ENCODE measurements around the gene NMNAT1. TPM values are rescaled to one million over a fixed set of nuclear protein-coding genes. Genes with fewer than 3 reads are reported as not detected.

NMNAT1 gene
- total RNA-seq, 2 donors from 2014 or later, result 5.4 to 7.9 TPM

GRCh38 chr1:9900142-9901043 lies 42.9 kb upstream of the NMNAT1 start:
- Histone ChIP-seq H3K36me3 (ENCODE audit: control insufficient read depth, insufficient read depth, low read length) (no peaks in the 10 kb centered on the region), H3K4me3 (ENCODE audit: low read length) (no peak overlapping the region), H3K9ac (ENCODE audit: extremely low read depth, low read length, poor library complexity, severe bottlenecking) (no peak overlapping the region), H3K27ac (ENCODE audit: low read depth, low read length) (no peak overlapping the region), H3K27me3 (ENCODE audit: control insufficient read depth, insufficient read depth, low read length, poor library complexity, severe bottlenecking) (no peaks in the 10 kb centered on the region), H3K9me3 (ENCODE audit: control insufficient read depth, low read length) (no peaks in the 10 kb centered on the region), H3K4me1 (ENCODE audit: control insufficient read depth, insufficient read depth, low read length) (peaks cover 5% of the 10 kb centered on the region)
- no peak for TF ChIP-seq CTCF (conservative IDR thresholded peaks at IDR 0.05)
- Mint-ChIP-seq H3K36me3 (ENCODE audit: low read depth) (peaks cover 6% of the 10 kb centered on the region), H3K27me3 (ENCODE audit: insufficient read depth) (no peaks in the 10 kb centered on the region), H3K9me3 (no peaks in the 10 kb centered on the region), H3K4me1 (peaks cover 21% of the 10 kb centered on the region), H3K4me3 (no peak overlapping the region), H3K27ac (peak overlapping the region; percentile 35)
- no peak for DNase-seq
- WGBS, 2 experiments (ENCODE audit: insufficient coverage in 1 of 2, insufficient read length in 1 of 2), result 93 to 94% methylated on average over 12 to 18 of the region's 18 CpGs

- no peak overlapping the region for H3K27ac ChIP-seq (ENCODE audit: low read depth, low read length)
- no peak overlapping the region for H3K4me3 ChIP-seq (ENCODE audit: low read length)
- peaks cover 5% of the 10 kb centered on the region for H3K4me1 ChIP-seq (ENCODE audit: control insufficient read depth, insufficient read depth, low read length)
- H3K27me3 ChIP-seq (ENCODE audit: control insufficient read depth, insufficient read depth, low read length, poor library complexity, severe bottlenecking), result no peaks in the 10 kb centered on the region
- H3K9me3 Mint-ChIP-seq, result no peaks in the 10 kb centered on the region
- H3K4me1 Mint-ChIP-seq, result peaks cover 24% of the 10 kb centered on the region
- no peaks in the 10 kb centered on the region for H3K27me3 Mint-ChIP-seq (ENCODE audit: insufficient read depth)
- 92 to 95% methylated on average over 6 to 9 of the region's 9 CpGs for WGBS, 2 experiments (ENCODE audit: insufficient coverage in 1 of 2, insufficient read length in 1 of 2)
- no peak for TF ChIP-seq CTCF (conservative IDR thresholded peaks at IDR 0.05)
- peaks cover 2% of the 10 kb centered on the region for H3K36me3 Mint-ChIP-seq (ENCODE audit: low read depth)
- no peak overlapping the region for H3K9ac ChIP-seq (ENCODE audit: extremely low read depth, low read length, poor library complexity, severe bottlenecking)
- H3K4me3 Mint-ChIP-seq, result no peak overlapping the region
- no peaks in the 10 kb centered on the region for H3K36me3 ChIP-seq (ENCODE audit: control insufficient read depth, insufficient read depth, low read length)
- peak overlapping the region; percentile 69 for H3K27ac Mint-ChIP-seq
- H3K9me3 ChIP-seq (ENCODE audit: control insufficient read depth, low read length), result no peaks in the 10 kb centered on the region
- no peak for DNase-seq
Observed at GRCh38 chr1:9901148-9902059, 41.9 kb upstream of the NMNAT1 start.

GRCh38 chr1:9902060-9902452 lies 41.2 kb upstream of the NMNAT1 start:
- no peak for TF ChIP-seq CTCF (conservative IDR thresholded peaks at IDR 0.05)
- no peaks in the 10 kb centered on the region for H3K27me3 ChIP-seq (ENCODE audit: control insufficient read depth, insufficient read depth, low read length, poor library complexity, severe bottlenecking)
- no peaks in the 10 kb centered on the region for H3K9me3 Mint-ChIP-seq
- H3K27ac ChIP-seq (ENCODE audit: low read depth, low read length), result no peak overlapping the region
- H3K9me3 ChIP-seq (ENCODE audit: control insufficient read depth, low read length), result no peaks in the 10 kb centered on the region
- no peaks in the 10 kb centered on the region for H3K27me3 Mint-ChIP-seq (ENCODE audit: insufficient read depth)
- peaks cover 24% of the 10 kb centered on the region for H3K4me1 Mint-ChIP-seq
- H3K4me3 ChIP-seq (ENCODE audit: low read length), result no peak overlapping the region
- peaks cover 2% of the 10 kb centered on the region for H3K36me3 Mint-ChIP-seq (ENCODE audit: low read depth)
- 93 to 98% methylated on average over 6 of the region's 6 CpGs for whole genome bisulfite sequencing, 2 experiments (ENCODE audit: insufficient coverage in 1 of 2, insufficient read length in 1 of 2)
- no peak overlapping the region for H3K9ac ChIP-seq (ENCODE audit: extremely low read depth, low read length, poor library complexity, severe bottlenecking)
- no peaks in the 10 kb centered on the region for H3K36me3 ChIP-seq (ENCODE audit: control insufficient read depth, insufficient read depth, low read length)
- H3K4me1 ChIP-seq (ENCODE audit: control insufficient read depth, insufficient read depth, low read length), result peaks cover 5% of the 10 kb centered on the region
- DNase-seq, result no peak
- no peak overlapping the region for H3K27ac Mint-ChIP-seq
- H3K4me3 Mint-ChIP-seq, result no peak overlapping the region

All from endodermal cell (in vitro differentiated cells).